ENCODE measurements around the gene GLRX2.
"Not testable (repeated sequence)": the region's sequence is repeated elsewhere in the genome, so short reads cannot be mapped to it uniquely, and the experiment has no call there.

GLRX2 gene, protein sequence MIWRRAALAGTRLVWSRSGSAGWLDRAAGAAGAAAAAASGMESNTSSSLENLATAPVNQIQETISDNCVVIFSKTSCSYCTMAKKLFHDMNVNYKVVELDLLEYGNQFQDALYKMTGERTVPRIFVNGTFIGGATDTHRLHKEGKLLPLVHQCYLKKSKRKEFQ

DNA sequence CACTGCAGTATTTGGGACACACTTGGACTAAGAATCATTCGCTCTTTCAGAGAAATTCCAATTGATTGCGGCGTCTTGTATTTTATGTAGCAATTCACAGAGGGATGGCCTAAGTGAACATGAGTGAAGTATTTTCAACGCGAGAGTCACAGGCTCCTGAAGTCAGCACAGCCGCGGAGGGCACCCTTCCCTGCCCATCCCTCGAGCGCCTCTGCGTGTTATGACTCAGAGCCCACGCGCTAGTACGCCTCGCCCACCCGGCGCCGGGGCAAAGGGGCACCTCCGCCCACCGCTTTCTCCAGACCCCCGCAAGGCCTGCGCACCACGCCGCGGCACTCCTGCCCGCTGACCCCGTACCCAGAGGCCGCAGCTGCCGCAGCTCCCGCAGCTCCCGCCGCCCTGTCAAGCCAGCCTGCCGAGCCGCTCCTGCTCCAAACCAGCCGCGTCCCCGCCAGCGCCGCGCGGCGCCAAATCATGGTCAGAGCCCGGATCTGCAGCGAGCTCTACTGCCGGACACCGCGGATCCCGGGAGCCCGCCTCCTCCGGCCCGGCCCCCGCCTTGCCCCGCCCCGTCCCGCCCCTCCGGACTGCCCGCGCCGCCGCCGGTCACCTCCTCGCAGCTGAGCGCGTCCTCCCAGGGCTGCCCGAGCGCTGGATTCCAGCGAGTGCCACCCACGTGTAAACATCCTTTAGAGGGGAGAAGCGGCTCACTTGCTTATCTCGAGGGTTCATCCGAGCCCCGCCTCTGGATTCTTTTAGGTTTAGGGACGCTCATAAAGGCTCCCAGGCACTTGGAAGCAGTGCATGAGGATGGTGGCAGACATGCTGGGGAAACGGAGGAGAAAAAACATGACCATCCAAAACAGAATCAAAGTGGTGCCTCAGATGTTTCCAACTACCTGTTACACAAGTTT is at the start of gene GLRX2:
Gene GLRX2 (minus strand): TSS at position 508 of the 914 bp plus-strand sequence. CDS start 32 bp downstream, at position 476.
- DNase-seq (ENCODE audit: extremely low read depth in 1 of 2, low read depth in 1 of 2): peak in 1 of 2 donors; percentile 59

DNA sequence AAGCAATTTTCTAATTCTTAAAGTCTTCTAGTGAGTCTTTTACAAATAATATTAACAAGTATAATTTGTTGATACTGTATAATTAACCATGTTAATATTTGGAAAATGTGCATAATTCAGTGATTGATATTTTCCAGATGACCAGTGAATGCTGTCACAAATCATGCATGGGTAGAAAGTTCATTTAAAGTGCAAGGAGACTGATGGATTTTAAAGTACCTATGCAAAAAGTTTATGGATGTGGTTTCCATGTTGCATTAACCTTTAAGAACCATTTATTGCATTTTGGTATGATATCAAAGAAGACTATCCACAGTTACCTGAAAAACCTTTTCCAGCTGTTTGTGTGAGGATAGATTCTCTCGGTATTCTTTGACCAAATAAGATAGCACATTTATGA is 39.8 kb upstream of the GLRX2 start:
- DNase-seq (ENCODE audit: extremely low read depth in 1 of 2, low read depth in 1 of 2): no peak

DNA sequence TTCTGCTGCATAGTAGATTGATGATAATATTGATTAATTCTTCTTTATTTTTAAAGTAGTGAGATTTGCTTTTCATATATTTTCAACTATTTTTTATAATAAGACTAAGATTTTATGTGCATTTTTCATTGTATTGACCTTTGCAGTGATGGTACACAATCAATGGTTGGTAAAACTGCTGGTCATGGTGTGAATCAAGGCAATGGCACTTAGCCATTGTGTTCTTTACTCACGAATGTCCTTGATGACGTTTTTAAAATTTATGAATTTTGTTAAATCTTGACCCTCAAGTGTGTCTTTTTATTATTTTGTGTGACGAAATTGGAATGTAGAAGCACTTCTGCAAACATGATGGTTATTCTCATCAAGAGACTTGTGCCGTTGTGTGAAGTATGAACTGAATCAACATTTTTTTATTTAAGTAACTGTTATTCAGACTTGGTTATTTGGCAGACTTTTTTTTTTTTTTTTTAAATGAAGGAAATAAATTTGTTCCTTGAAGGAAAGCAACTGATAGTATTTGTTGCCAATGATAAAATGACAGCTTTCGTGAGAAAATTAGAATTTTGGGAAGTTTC is 39.2 kb upstream of the GLRX2 start:
- DNase-seq (ENCODE audit: extremely low read depth in 1 of 2, low read depth in 1 of 2): no peak

DNA sequence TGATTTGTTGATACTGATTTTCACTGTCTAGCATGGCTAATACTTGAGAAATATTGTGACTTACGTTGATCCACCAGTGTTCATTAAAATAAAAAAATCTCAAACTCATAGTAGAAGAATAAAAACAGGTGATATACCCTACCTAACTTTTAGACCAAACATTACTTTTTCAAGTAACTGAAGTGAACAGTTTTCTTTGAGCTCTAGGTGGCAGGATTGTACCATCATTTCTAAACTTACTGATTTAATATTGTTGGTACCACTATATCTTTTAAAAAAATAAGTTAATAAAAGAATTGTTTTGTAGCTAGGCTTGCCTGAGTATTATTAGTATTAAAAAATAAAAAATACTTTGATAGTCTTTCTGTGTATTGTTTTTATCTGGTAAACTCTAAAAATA is 38.1 kb upstream of the GLRX2 start:
- no peak for DNase-seq (ENCODE audit: extremely low read depth in 1 of 2, low read depth in 1 of 2)

DNA sequence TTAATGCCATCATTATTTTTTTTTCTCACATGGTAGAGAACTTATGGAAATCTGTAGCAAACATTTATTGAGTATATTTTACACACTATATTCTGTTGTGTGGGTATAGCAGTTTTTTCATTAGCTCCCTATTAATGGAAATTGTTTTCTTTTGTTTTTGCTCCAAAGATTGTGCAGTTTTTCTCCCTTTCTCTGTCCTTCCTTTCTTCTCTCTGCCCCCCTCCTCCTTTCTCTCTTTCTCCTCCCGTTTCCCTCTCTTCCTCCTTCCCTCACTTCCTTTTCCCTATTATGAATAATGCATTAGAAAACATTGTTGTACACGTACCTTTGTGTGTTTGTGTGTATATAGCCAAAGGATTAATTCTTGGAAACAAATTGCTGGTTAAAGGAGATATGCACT is 37.2 kb upstream of the GLRX2 start:
- no peak for DNase-seq (ENCODE audit: extremely low read depth in 1 of 2, low read depth in 1 of 2)

DNA sequence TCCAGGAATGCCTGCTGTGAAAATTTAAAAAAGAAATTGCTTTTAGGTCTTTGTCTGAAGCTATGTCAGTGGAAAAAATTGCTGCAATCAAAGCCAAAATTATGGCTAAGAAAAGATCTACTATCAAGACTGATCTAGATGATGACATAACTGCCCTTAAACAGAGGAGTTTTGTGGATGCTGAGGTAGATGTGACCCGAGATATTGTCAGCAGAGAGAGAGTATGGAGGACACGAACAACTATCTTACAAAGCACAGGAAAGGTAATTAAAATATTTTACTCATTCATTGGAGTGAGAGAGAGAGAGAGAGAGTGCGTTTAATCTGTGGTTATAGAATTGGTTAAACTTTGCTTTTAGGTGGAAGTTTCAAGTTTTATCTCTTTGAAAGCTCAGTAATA is 36.6 kb upstream of the GLRX2 start:
- no peak for DNase-seq (ENCODE audit: extremely low read depth in 1 of 2, low read depth in 1 of 2)

DNA sequence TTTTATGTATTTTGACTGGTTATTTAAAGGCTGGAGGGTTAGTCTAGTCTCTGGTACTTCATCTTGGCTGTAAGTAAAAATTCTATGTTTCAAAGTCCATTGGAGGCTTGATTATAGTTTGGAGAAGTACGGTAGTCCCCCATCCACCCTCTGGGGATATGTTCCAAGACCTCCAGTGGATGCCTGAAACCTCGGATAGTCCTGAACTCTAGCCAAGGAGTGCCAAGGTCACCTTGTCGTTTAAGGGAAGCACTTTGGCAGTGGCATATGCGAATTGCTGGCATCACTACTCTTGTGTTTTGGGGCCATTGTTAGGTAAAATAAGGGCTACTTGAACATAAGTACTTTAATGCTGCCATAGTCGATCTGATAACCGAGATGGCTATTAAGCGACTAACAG is 35.0 kb upstream of the GLRX2 start:
- DNase-seq (ENCODE audit: extremely low read depth in 1 of 2, low read depth in 1 of 2): no peak

DNA sequence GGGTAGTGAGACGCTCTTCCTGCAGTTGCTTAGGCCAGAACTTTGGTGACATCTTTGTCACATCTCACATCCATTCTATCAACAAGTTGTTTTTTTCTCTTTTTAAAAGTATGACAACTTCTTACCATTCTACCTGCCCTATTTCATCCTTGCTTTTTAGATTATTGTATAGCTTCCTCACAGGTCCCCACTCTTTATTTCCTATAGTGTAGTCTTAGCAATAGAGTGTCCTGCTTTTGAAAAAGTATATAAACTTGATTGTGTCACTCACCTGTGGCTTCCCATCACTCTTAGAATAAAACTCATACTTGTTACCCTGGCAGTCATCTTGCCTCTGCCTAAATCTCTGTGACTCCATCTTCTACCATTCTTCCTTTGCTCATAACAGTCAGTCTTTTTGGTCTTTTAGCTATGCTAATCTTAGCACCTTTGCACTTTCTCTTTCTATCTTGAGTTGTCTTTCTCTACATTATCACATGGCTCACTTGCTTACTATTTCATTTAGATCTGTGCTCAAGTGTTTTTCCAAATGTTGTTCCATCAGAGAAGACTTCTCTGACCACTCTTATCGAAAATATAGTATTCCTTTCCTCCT is 26.1 kb upstream of the GLRX2 start:
- no peak for DNase-seq (ENCODE audit: extremely low read depth in 1 of 2, low read depth in 1 of 2)

DNA sequence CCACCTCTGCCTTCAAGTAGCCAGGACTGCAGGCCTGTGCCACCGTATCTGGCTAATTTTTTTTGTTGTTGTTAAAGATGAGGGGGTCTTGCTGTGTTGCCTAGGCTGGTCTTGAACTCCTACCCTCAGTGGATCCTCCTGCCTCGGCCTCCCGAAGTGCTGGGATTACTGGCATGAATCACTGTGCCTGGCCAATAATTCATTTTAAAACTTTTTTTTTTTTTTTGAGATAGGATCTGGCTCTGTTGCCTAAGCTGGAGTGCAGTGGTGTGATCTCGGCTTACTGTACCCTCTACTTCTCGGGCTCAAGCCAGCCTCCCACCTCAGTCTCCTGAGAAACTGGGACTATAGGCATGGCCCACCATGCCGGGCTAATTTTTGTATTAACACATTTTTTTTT is 20.2 kb upstream of the GLRX2 start:
- no peak for DNase-seq (ENCODE audit: extremely low read depth in 1 of 2, low read depth in 1 of 2)

DNA sequence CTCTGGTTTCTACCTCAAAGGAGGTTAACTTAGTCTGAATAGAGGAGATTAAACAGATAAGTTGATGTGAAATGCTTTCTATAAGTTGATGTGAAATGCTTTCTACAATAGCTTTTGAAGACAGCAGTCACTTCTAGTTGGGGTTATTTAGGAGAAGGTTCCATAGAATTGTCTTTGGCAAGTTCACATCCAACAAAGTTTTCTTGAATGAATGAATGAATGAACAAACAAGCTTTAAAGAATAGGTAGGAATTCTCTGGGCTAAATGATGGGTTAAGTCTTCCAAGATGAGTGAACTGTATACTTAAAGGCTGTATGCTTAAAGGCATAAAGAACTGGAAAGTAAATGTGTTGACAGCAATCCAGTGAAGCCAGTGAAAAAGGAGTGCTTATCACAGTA is 18.5 kb upstream of the GLRX2 start:
- no peak for DNase-seq (ENCODE audit: extremely low read depth in 1 of 2, low read depth in 1 of 2)

DNA sequence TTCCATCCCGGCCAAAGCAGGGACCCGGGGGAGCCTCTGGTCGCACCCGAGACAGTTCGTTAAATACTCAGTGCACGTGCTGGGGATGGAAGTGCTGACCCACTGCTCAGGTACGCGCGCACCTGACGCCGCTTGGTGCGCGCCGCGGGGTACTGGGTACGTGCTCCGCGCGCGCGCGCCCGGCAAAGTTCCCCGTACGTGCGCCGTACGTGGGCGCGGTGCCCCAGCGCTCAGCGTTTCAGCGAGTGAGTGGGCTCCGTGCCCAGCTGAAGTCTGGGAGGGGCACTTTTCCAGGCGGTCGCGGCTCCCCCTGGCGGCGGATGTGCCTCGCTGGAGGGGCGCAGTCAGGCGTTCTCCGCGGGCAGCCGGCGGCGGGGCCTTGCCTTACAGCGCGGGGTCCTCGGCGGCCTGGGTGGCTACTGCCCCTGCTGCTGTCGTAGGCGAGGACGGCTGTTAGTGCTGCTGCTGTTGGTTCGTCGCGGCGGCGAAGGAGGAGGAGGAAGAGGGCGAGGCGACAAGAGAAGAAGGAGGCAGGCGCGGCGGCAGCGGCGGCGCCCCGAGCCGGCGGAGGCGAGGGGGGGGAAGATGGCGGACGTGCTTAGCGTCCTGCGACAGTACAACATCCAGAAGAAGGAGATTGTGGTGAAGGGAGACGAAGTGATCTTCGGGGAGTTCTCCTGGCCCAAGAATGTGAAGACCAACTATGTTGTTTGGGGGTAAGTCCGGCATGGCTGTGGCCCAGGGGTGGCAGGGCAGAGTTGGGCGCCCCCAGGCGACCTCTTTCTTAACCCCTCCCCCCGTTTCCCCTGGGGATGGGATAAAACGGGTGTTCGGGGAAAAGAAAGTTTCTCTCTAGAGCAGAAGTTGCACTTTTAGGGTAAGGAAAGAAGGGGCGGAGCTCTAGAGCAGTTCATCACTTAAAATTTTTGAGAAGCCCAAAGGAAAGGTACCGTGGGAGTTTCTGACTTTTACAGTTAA is 16.7 kb upstream of the GLRX2 start, which contains the start of gene CDC73:
Gene CDC73 (plus strand): TSS at position 416 of the 978 bp plus-strand sequence. CDS start 170 bp downstream, at position 586.
- peak; percentile 96 to 98 for DNase-seq (ENCODE audit: extremely low read depth in 1 of 2, low read depth in 1 of 2)

DNA sequence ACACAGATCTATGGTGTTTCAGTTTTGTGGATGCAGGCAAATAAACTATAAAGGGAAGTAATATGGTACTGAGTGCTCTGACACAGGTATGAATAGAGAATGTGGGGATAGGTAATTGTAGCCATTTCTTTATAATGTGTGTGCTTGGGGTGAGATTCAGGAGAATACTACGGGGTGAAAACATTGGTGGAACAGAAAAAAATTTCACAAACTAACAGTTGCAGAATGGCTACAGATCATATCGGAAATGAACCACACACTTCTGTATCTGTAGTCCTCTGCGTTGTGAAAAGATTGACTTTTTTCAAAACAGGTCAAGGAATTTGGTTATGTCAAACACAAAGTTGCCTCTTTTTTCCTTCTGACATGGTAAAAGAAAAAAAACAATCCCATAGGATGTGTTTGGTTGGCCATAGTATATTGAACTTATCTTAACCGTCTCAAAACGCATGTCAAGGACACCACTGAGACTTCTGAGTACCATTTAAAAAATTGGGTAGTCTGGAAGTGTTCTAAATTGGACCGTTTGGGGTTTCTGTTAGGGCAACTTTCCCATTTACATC is 15.5 kb upstream of the GLRX2 start:
- no peak for DNase-seq (ENCODE audit: extremely low read depth in 1 of 2, low read depth in 1 of 2)

DNA sequence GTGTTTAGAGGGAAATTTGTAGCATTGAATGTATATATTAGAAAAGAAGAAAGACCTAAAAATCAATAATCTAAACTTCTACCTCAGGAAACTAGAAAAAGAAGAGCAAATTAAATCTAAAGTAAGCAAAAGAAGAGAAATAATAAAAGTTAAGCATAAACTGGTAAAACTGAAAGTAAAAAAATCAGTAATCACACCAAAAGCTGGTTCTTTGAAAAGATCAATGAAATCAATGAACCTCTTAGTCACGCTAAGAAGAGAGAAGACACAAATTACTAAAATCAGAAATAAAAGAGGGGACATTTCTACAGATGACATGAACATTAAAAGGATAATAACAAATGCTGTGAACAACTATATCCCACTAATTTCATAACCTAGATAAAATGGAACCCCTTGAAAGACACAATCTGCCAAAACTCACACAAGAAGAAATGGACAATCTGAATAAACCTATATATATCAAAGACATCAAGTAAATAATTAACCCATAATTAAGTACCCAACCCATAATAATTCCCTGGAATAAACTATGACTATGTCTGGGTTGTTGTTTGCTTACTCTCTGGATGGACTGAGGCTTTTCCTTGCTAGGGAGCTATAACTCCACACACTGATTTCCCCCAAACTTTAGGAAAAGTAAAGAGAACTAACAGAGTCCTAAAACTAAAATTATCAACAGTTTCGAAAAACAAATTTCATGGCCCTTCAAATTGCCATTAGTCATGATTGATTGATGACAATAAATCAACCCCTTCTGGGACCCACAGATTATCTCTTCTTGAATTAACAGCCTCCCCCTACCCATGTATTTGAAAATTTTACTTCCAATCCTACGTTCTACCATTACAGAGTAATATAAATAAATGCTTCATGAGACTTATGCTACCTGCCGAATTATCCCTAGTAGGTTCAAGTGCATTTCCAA is 13.9 kb upstream of the GLRX2 start:
- no peak for DNase-seq (ENCODE audit: extremely low read depth in 1 of 2, low read depth in 1 of 2)

DNA sequence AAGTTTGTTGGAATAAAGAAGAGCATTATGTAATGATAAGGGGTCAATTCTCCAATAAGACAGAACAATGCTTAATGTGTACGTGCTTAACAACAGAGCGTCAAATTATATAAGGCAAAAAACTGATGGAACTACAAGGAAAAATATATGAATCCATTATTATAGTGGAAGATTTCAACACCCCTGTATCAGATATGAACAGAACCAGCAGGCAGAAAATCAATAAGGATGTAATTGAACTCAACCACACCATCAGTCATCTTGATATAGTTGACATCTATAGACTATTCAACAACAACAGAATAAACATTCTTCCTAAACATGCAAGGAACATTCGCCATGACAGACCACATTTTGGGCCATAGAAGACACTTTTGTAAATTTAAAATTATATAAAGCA is 13.0 kb upstream of the GLRX2 start:
- no peak for DNase-seq (ENCODE audit: extremely low read depth in 1 of 2, low read depth in 1 of 2)

DNA sequence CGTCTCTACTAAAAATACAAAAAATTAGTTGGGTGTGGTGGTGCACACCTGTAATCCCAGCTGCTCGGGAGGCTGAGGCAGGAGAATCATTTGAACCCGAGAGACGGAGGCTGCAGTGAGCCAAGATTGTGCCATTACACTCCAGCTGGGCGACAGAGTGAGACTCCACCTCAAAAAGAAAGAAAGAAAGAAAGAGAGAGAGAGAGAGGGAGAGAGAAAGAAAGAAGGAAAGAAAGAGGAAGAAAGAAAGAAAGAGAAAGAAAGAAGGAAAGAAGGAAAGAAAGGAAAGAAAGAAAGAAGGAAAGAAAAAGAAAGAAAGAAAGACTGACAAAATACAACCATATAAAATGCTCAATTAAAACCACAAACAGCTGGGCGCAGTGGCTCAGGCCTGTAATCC is 12.0 kb upstream of the GLRX2 start:
- DNase-seq (ENCODE audit: extremely low read depth in 1 of 2, low read depth in 1 of 2): not testable (repeated sequence)

DNA sequence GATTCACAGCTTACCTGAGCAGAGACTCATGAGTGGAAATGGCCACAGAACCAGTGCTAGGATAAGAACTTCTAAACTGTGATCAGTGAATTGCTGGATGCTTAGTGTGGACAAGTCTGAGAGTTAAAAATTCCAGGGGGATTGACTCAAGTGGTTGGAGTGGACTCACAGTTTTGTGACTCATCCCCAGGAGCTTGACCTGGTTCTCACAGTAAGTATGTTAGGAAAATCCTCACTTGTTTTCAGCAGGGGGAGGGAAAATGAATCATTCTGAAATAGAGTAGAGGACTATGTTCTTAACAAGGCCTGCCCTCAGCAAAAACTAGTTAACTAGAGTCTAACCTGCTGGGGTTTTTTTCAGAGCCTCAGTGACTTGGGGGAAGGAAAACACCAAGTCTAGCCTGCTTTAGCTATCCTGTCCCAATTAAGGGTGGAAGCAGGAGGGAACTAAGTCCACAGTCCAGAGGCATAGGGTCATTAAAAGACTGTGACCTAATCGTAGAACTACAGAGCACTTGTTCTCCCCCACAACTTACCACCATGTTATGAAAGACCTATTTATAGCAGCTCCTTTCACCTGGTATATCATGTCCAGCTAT is 10.5 kb upstream of the GLRX2 start:
- no peak for DNase-seq (ENCODE audit: extremely low read depth in 1 of 2, low read depth in 1 of 2)

DNA sequence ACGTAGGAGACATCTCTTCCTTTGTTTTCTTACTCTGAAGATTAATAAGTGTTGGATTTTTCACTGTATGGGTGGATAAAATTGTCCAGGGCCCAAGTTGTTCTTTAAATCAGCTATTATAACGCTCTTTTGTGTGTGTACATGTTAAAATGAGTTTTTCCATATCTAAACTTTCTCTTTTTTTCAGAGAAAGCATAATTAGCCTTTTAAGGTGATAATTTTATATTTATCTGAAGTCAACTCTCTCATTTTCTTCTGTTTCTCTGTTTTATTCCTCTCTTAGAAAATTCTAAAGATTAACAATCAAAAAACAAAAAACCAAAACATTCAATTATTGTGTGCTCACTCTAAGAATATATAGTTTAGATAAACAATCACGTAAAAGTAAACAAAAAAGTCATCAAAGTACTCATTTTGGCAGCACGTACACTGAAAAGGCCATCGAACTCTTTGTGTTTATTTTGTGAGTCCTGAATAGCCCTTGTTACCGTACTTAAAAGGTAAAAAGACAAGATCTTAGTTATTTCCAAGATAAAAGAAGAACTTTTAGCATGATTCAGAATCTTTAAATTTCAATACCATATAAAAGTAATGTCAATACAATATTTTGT is 9.4 kb upstream of the GLRX2 start:
- no peak for DNase-seq (ENCODE audit: extremely low read depth in 1 of 2, low read depth in 1 of 2)

DNA sequence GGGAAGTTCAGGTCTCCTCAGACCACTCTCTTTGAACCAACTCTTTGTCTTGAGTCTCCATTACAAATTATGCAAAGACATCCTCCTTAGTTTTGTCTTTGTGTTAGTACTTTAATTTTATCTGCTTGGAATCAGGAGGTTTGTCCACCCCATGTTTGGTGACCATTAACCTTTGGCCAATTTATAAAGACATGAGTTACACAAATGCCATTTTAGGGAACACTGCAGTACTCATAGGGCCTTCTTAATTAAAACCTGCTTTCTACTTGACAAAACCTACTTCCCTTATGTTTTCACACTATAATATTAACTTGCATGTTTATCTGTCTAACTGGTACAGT is 8.7 kb upstream of the GLRX2 start:
- DNase-seq (ENCODE audit: extremely low read depth in 1 of 2, low read depth in 1 of 2): no peak

Data from stimulated activated CD8-positive, alpha-beta memory T cell treated with anti-CD3 and anti-CD28 coated beads, Interleukin-7, amount 100 ng/mL, for 48 hours (primary cell).